Thoracic aorta (tissue), 2 donors: ENCODE measurements around the gene LNPEP. TPM values are rescaled to one million over a fixed set of nuclear protein-coding genes. Genes with fewer than 3 reads are reported as not detected.

ENCODE experiments used
- ATAC-seq: fragments of 150-250 bp; one replicate; pipeline ENCODE4 v1.8.0; 2017; ENCODE audit warnings: low read depth; ENCODE audit not compliant: insufficient number of reproducible peaks, low FRiP score
- DNase-seq: peaks from one replicate; pipeline ENCODE4 v3.0.0-alpha.2; 2020; ENCODE audit warnings: low spot score
- H3K27ac ChIP-seq, 2 donors: fragments of 200-600 bp; sonication (generic); 1 replicate in 1 of 2; 2 replicates in 1 of 2; pipeline ENCODE4 v1.5.1; 2016; ENCODE audit warnings: mild to moderate bottlenecking in 2 of 2, moderate library complexity in 2 of 2
- H3K27me3 ChIP-seq: fragments of 200-600 bp; sonication (generic); replicated peaks from 2 replicates; pipeline ENCODE4 v1.6.0; 2016; ENCODE audit warnings: mild to moderate bottlenecking; ENCODE audit not compliant: insufficient read depth
- H3K36me3 ChIP-seq: fragments of 200-600 bp; sonication (generic); one replicate; pipeline ENCODE4 v1.5.1; 2016
- H3K4me1 ChIP-seq, 2 donors: fragments of 200-600 bp; sonication (generic); 1 replicate in 1 of 2; 2 replicates in 1 of 2; pipeline versions ENCODE4 v1.5.1 to v1.6.0; 2016; ENCODE audit warnings: low read depth in 2 of 2, mild to moderate bottlenecking in 1 of 2; ENCODE audit not compliant: control insufficient read depth in 1 of 2
- H3K4me3 ChIP-seq: fragments of 200-600 bp; sonication (generic); 2 replicates; pipeline ENCODE4 v1.5.1; 2016; ENCODE audit warnings: mild to moderate bottlenecking
- H3K9me3 ChIP-seq: fragments of 200-600 bp; sonication (generic); 2 replicates; pipeline ENCODE4 v1.5.1; 2016
- total RNA-seq, 2 donors: library from RNA; depleted of rRNA; stranded (reverse); fragments of >200 nt; gene quantifications; one replicate each; pipeline versions ENCODE4 v1.1.0 to v1.2.3, GENCODE V29; 2016
- TF ChIP-seq, protein P1 (sequence below): fragments of 200-600 bp; sonication (generic); IDR thresholded peaks from one replicate; pipeline ENCODE4 v1.5.1; 2019; ENCODE audit warnings: antibody characterized with exemption

The LNPEP gene
- total RNA-seq, 2 donors from 2014 or later: 55.0 to 74.6 TPM

- TF ChIP-seq, protein P1, sequence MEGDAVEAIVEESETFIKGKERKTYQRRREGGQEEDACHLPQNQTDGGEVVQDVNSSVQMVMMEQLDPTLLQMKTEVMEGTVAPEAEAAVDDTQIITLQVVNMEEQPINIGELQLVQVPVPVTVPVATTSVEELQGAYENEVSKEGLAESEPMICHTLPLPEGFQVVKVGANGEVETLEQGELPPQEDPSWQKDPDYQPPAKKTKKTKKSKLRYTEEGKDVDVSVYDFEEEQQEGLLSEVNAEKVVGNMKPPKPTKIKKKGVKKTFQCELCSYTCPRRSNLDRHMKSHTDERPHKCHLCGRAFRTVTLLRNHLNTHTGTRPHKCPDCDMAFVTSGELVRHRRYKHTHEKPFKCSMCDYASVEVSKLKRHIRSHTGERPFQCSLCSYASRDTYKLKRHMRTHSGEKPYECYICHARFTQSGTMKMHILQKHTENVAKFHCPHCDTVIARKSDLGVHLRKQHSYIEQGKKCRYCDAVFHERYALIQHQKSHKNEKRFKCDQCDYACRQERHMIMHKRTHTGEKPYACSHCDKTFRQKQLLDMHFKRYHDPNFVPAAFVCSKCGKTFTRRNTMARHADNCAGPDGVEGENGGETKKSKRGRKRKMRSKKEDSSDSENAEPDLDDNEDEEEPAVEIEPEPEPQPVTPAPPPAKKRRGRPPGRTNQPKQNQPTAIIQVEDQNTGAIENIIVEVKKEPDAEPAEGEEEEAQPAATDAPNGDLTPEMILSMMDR: peak; percentile 35
- Histone ChIP-seq H3K36me3 (peaks cover 9% of the 10 kb centered on the region), H3K27ac (no peak overlapping the region), H3K4me1 (no peaks in the 10 kb centered on the region), H3K27me3 (no peaks in the 10 kb centered on the region), H3K9me3 (no peaks in the 10 kb centered on the region), H3K4me3 (no peak overlapping the region)
- ATAC-seq (no peak), DNase-seq (no peak)
These were observed 61.5 kb downstream of the LNPEP start for GRCh38 chr5:96997265-96997859.

DNA sequence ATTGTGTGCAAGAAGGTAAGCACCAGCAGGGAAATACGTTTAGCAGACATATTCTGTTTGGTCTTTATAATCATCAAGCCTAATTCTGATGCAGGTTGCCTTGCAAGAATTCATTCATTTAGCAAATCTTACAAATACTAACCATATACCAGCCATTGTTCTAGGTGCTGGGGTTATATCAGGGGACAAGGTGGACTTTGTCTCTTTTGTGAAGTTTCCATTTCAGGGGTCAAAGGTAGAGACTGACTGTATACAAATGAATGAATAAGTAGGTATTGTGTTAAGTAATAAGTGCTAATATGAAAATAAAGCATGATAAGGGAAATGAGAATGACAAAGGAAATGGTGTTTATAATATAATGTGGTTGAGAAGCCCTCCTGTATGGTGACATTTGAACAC lies 64.0 kb downstream of the LNPEP start:
- no peaks in the 10 kb centered on the region for H3K9me3 ChIP-seq
- DNase-seq (no peak), ATAC-seq (no peak)
- peaks cover 18% of the 10 kb centered on the region for H3K36me3 ChIP-seq
- no peaks in the 10 kb centered on the region for H3K4me1 ChIP-seq
- H3K27me3 ChIP-seq: no peaks in the 10 kb centered on the region
- TF ChIP-seq, protein P1: no peak
- H3K4me3 ChIP-seq: no peak overlapping the region
- H3K27ac ChIP-seq: no peak overlapping the region

DNA sequence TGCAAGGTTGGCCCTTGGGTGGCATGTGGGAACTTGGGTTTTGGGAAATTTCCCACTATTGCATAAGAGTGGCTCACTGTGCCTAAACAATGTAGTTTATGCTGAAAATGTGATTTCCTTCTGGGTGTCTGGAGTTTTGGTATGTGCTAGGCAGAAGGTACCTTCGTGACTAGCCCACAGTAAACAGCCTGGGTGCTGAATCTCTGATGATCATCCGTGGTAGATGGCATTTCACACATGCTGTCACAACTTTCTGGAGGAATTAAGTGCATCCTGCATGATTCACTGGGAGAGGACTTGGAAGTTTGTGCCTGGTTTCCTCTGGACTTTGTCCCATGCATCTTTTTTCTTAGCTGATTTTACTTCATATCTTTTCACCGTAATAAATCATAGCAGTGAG lies 64.5 kb downstream of the LNPEP start:
- H3K27me3 ChIP-seq: no peaks in the 10 kb centered on the region
- ATAC-seq (no peak), DNase-seq (no peak)
- H3K27ac ChIP-seq: no peak overlapping the region
- TF ChIP-seq, protein P1: no peak
- no peaks in the 10 kb centered on the region for H3K9me3 ChIP-seq
- H3K4me1 ChIP-seq: no peaks in the 10 kb centered on the region
- H3K4me3 ChIP-seq: no peak overlapping the region
- peaks cover 19% of the 10 kb centered on the region for H3K36me3 ChIP-seq

DNA sequence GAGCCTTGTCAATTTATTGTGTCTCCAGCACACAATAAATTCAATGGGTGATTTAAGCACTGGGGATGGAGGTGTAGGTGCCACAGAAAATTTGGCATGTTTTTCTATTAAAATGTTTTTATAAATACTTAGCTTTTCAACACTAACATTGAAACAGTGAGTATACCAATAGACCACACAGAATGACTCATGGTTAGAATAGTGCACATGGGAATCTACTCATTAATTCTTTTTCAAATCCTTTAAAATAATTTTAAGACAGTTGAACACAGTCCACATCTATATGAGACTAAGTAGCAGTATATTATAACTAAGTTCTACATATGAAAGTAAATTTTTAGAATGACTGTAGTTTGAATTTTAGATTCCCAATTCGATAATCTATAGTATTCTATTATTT lies 67.1 kb downstream of the LNPEP start:
- H3K4me1 ChIP-seq: no peaks in the 10 kb centered on the region
- H3K27ac ChIP-seq: no peak overlapping the region
- H3K9me3 ChIP-seq: no peaks in the 10 kb centered on the region
- no peaks in the 10 kb centered on the region for H3K27me3 ChIP-seq
- ATAC-seq (no peak), DNase-seq (no peak)
- no peak overlapping the region for H3K4me3 ChIP-seq
- peaks cover 27% of the 10 kb centered on the region for H3K36me3 ChIP-seq
- TF ChIP-seq, protein P1: no peak

- H3K36me3 ChIP-seq: peaks cover 24% of the 10 kb centered on the region
- H3K4me1 ChIP-seq: no peaks in the 10 kb centered on the region
- H3K9me3 ChIP-seq: no peaks in the 10 kb centered on the region
- no peak overlapping the region for H3K4me3 ChIP-seq
- H3K27me3 ChIP-seq: no peaks in the 10 kb centered on the region
- TF ChIP-seq, protein P1: no peak
- DNase-seq (no peak), ATAC-seq (no peak)
- no peak overlapping the region for H3K27ac ChIP-seq
These were observed 68.7 kb downstream of the LNPEP start for GRCh38 chr5:97004423-97005060.
